ENCODE data around the gene LIN7B. TPM values are rescaled to one million over a fixed set of nuclear protein-coding genes. Genes with fewer than 3 reads are reported as not detected.

LIN7B gene
- total and polyA plus RNA-seq, 9 of the 15 experiments (the other 6 are each of a cell fraction or from before 2014, with no cell fraction given): 0.89 to 15.7 (median 4.0) TPM

GRCh38 chr19:49145573-49146407, 31.6 kb downstream of the LIN7B start (continued):
- no peak for TF ChIP-seq FOXM1 (IDR thresholded peaks at IDR 0.05; ENCODE audit: low read depth)
- 0 out of 2 replicates have a peak, but pooled peaks have one; percentile 43 for TF ChIP-seq FOXM1 (CRISPR knock-in tag; IDR thresholded peaks at IDR 0.05; ENCODE audit: low read depth)
- TF ChIP-seq CBX3 (IDR thresholded peaks at IDR 0.05; ENCODE audit: borderline replicate concordance in 1 of 2, low read length in 2 of 2): peak in 1 of 2 experiments; percentile 46; a peak in 1 of 3 replicates
- peak; percentile 58; the same call in 1 of the 2 replicates for TF ChIP-seq NBN (IDR thresholded peaks at IDR 0.05; ENCODE audit: low read depth)
- no peak for TF ChIP-seq SRSF9 (IDR thresholded peaks at IDR 0.05; ENCODE audit: borderline replicate concordance, low read depth, low read length)
- peak; percentile 45; the same call in 1 of the 2 replicates for TF ChIP-seq NKRF (IDR thresholded peaks at IDR 0.05; ENCODE audit: borderline replicate concordance)
- TF ChIP-seq ELK1 (CRISPR knock-in tag; IDR thresholded peaks at IDR 0.05): no peak
- no peak for TF ChIP-seq ATF1 (CRISPR knock-in tag; IDR thresholded peaks at IDR 0.05)
- TF ChIP-seq ATF1 (tag; IDR thresholded peaks at IDR 0.05): peak; percentile 84
- TF ChIP-seq TFE3 (CRISPR knock-in tag; IDR thresholded peaks at IDR 0.05): no peak
- TF ChIP-seq FOXA1 (IDR thresholded peaks at IDR 0.05; ENCODE audit: borderline replicate concordance): no peak
- peak; percentile 7 for TF ChIP-seq TAF1 (IDR thresholded peaks at IDR 0.05; ENCODE audit: control insufficient read depth, extremely low read depth, insufficient read depth, low read length, severe bottlenecking)
- no peak for TF ChIP-seq ZNF79 (CRISPR knock-in tag; IDR thresholded peaks at IDR 0.05; ENCODE audit: low read depth)
- TF ChIP-seq PBX2 (CRISPR knock-in tag; IDR thresholded peaks at IDR 0.05; ENCODE audit: low read depth): no peak
- no peak for TF ChIP-seq PBX2 (tag; conservative IDR thresholded peaks at IDR 0.05; ENCODE audit: low read depth)
- peak; percentile 4; the same call in 1 of the 2 replicates for TF ChIP-seq HBP1 (CRISPR knock-in tag; IDR thresholded peaks at IDR 0.05)
- no peak for TF ChIP-seq CSDE1 (IDR thresholded peaks at IDR 0.05)
- TF ChIP-seq POLR3G (IDR thresholded peaks at IDR 0.05; ENCODE audit: extremely low read depth, insufficient read length, insufficient replicate concordance): no peak
